HG02798 (cell line): ENCODE results near the gene TRIO.

ENCODE experiments used
- ATAC-seq: cut with Tn5 transposase; IDR thresholded peaks from one replicate; pipeline ENCODE4 v1.9.1; 2021; ENCODE audit warnings: mild to moderate bottlenecking; ENCODE audit not compliant: unreplicated experiment, poor library complexity

The TRIO gene

GRCh38 chr5:14306329-14306815, 163.2 kb downstream of the TRIO start:
- no peak for ATAC-seq

GRCh38 chr5:14308384-14309154, 165.4 kb downstream of the TRIO start:
- ATAC-seq: no peak

GRCh38 chr5:14309199-14309598, 166.1 kb downstream of the TRIO start:
- no peak for ATAC-seq

DNA sequence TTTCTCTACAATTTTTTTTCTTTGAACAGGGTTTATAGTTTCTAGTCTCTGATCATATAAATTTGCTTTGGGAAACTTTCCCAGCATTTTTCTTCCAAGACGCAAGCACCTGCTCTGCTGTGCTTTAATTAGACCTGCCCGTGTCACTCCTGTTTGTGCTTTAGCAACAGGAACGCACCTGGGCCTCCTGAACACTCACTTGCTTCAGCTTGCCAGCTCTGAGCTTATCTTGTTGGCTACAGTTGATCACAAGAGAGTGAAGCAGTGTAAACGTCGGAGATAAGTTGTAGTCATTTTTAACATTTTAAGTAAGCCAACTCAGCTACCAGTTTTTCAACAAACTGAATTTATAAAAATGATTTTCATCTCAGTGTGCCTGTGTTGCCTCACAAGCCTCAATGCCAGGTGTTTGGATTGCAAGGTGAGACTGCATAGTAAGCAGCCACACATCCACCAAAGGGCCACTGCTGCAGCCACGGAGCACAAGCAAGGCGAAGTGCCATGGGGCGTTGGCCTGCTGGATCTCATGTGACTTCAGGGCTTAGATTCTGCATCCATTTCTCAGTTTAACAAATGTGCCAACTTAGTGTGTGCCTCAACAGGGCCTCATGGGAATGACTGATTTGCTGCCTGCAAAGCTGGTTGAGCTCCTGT, 166.9 kb downstream of the TRIO start:
- no peak for ATAC-seq

GRCh38 chr5:14310901-14311300, 167.8 kb downstream of the TRIO start:
- ATAC-seq: no peak

- no peak for ATAC-seq
Observed at GRCh38 chr5:14313986-14314690, 171.0 kb downstream of the TRIO start.

DNA sequence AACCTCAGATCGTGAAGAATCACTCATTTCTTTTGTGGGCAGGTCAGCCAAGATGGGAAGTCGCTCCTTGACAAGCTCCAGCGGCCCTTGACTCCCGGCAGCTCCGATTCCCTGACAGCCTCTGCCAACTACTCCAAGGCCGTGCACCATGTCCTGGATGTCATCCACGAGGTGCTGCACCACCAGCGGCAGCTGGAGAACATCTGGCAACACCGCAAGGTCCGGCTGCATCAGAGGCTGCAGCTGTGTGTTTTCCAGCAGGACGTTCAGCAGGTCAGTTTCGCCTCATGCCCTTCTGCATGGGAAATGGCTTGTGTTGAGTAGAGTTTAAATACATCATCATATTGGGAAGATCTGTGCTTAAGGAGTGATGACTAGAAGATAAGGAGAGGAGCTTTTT, 173.3 kb downstream of the TRIO start:
- ATAC-seq: no peak

GRCh38 chr5:14319102-14319501, 176.0 kb downstream of the TRIO start:
- no peak for ATAC-seq

- ATAC-seq: no peak
Observed at GRCh38 chr5:14321936-14322335, 178.8 kb downstream of the TRIO start.

DNA sequence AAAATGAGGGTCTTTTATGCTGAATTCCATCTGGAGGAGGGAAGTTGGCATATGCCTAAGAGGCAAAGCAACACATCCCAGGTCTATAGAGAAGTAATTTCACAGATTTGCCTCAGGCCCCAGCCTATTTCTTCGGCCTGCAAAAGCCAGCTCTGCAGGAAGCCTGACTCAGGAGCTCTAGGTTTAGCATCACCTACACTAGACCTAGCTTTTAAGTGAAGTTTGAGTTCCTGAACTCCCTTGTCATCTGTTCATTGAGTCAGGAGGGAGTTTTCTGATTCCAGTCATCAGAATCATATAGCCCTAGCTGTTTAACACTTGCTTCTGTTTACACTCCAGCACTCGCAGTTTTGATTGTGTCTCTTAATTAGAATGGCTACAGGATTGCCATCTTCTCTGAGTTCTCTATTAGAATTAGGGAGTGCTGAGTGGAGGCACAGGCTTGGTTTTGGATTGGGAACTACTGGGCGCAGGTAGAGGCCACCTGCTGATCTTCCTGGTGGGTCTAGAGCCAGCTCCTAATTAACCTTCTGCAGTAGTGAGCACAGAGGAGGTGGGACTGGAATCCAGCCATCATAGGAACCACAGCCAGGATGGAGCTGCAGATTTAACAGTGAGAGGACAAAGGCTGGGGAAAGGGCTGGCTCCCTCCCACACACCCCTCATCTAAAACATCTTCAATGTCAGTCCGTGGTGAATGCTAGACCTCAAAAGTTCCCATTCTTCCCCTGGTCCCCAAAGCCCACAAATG, 179.5 kb downstream of the TRIO start:
- ATAC-seq: no peak

GRCh38 chr5:14323466-14323865, 180.3 kb downstream of the TRIO start:
- no peak for ATAC-seq

DNA sequence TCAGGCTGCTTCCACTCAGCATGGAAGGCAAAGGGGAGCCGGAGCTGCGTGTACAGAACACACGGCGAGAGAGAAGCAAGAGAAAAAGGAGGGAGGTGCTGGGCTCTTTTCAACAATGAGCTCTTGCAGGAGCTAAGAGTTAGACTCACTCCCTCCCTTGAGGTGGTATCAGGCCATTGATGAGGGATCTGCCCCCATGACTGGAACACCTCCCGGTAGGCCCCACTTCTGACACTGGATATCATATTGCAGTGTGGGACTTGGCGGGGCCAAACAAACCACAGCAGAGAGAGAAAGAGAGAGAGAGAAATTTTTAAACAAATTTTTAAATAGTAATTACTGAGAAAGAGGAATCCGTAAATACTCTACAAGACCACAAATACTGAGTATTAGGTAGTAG, 182.2 kb downstream of the TRIO start:
- ATAC-seq: no peak

GRCh38 chr5:14326035-14326903, 183.1 kb downstream of the TRIO start:
- ATAC-seq: no peak

GRCh38 chr5:14327624-14328023, 184.5 kb downstream of the TRIO start:
- no peak for ATAC-seq

GRCh38 chr5:14328144-14328543, 185.0 kb downstream of the TRIO start:
- no peak for ATAC-seq

- ATAC-seq: no peak
Observed at GRCh38 chr5:14330291-14330690, 187.1 kb downstream of the TRIO start.

GRCh38 chr5:14330729-14331385, 187.7 kb downstream of the TRIO start:
- ATAC-seq: no peak

DNA sequence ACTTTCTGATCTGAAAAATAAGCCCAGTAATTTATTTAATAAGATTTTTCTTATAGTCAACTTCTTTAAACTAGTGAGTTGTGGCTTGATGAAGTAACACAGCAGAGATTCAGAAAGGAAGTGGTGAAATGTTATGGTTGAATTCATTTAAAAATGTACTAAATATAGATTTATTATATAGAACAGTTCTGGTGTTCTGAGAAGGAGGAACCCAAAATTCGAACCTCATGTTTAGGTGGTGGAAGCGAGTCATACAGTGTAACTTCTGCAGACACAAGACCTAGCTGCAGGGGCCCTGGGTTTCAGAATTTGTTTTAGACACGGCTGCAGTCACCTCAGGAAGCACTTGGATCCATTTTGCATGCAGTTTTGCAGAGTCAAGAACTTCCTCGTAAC, 188.2 kb downstream of the TRIO start:
- no peak for ATAC-seq

DNA sequence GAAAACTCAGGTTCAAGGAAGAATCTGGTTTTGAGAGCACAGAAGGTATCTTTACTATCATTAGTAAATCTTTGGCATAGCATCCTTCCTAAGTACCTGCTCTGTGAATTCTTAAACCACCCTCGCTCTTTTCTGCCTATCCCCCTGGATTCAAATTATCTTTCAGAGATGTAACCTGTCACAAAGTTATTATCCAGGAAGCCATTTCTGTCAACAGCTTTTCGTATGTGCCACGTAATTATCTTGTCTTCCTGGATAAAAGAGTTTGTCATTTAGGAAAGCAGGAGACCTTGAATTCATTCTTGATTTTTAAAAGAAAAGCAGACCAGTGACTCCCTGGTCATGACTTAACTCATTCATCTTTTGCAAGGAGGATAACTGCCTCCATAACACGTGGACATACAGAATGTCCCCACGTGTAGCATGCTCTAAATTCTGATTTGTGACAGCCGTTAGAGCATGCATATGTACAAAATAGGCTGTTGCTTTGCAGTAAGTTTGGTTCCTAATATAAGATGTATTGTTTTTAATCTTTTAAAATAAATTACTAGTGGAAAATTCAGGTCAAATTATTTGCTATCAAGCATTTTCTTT, 189.0 kb downstream of the TRIO start:
- ATAC-seq: no peak
